ENCODE data around the gene S100A4. TPM values are rescaled to one million over a fixed set of nuclear protein-coding genes. Genes with fewer than 3 reads are reported as not detected.
"Not testable (repeated sequence)": the region's sequence is repeated elsewhere in the genome, so short reads cannot be mapped to it uniquely, and the experiment has no call there.

Gene S100A4
- total RNA-seq, 1 experiment from 2014 or later = 9.5 TPM

DNA sequence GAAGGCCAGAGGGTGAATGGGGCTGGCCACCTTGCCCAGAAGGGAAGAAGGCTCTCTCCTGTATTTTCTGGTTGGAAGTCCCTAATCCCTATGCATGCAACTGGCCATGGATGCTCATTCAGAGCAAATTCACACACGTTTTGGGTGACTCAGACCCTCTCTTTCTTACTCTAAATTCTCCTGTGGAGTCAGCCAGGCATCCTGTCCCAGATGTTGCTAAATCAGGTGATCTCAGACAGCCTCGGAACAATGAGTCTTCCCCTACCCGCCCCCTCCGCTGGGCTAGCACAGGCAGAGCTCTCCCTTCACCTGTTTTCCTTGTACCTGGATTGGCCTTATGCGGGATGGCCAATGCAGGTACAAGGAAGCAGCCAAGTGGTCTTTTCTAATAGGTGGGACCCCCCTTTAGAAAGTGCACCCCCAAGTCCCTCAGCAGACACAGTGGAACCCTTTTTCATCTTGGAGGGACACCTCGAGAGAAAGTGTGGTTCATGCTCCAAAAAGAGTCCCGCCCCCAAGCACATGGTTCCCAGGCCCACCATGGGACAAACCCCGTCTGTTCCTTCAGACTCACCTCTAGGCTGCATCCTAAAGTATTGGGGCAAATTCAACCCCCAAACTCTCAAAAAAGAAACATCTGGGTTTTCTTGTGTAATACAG lies 18.5 kb downstream of the S100A4 start:
- peaks cover 3% of the 10 kb centered on the region; the same call in 1 of the 2 replicates for H3K36me3 ChIP-seq
- no peak overlapping the region for H3K4me3 ChIP-seq
- H3K27me3 ChIP-seq (replicated peaks) = no peaks in the 10 kb centered on the region
- DNase-seq (ENCODE audit: low read depth in 1 of 2, low spot score in 2 of 2) = no peak
- no peaks in the 10 kb centered on the region for H3K9me3 ChIP-seq (replicated peaks)
- no peak overlapping the region for H3K27ac ChIP-seq
- H3K4me1 ChIP-seq (replicated peaks) = peaks cover 2% of the 10 kb centered on the region

DNA sequence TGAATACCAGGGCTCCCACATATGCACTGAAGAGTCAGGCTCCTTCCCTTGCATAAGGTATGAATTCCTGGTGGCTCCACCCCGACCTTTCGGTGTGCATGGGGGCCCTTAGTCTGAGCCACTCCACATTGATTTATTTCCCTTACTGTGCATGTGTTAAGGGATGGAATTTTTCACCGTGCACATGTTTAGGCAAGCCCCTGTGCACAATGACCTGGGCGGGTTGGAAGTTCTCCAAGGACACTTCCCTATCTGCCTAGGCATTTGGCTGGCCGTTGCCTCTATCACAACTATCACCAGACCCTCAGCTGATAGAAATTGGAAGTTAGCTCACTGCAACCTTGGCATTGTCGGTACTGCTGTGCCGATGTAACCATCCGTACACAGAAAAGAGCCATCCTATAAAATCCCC lies 19.5 kb downstream of the S100A4 start:
- Histone ChIP-seq H3K9me3 (replicated peaks) (no peaks in the 10 kb centered on the region), H3K27me3 (replicated peaks) (no peaks in the 10 kb centered on the region), H3K4me3 (no peak overlapping the region), H3K27ac (no peak overlapping the region), H3K36me3 (peaks cover 3% of the 10 kb centered on the region; the same call in 1 of the 2 replicates), H3K4me1 (replicated peaks) (no peaks in the 10 kb centered on the region)
- no peak for DNase-seq (ENCODE audit: low read depth in 1 of 2, low spot score in 2 of 2)

DNA sequence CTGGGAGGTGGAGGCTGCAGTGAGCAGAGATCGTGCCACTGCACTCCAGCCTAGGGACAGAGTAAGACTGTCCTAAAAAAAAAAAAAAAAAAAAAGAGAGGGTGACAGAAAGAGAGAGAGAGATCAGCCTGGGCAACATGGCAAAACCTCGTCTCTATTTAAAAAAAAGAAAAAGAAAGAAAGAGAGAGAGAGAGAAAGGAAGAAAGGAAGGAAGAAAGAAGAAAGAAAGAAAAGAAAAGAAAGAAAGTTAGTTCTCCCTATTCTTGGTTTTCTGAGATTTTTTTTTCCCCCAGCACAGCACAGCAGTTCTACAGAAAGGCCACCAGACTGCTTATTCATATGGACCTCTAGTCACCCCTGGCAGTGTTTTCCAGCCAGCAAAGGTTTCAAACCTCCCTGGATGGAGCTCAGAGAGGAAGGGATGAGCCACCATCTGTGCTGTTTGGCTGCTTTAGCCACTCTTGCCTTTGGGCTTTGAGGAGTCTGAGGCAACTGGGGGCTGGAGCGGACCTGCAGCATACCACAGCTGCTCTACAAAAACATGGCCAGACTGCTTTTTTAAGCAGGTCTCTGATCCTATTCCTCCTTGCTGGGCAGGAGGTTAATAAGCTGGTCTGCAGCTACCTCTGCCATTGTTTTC lies 20.4 kb downstream of the S100A4 start:
- Histone ChIP-seq H3K9me3 (replicated peaks) (no peaks in the 10 kb centered on the region), H3K36me3 (0 out of 2 replicates have a peak, but pooled peaks cover 3% of the 10 kb centered on the region), H3K4me1 (replicated peaks) (no peaks in the 10 kb centered on the region), H3K4me3 (no peak overlapping the region), H3K27ac (no peak overlapping the region), H3K27me3 (replicated peaks) (no peaks in the 10 kb centered on the region)
- no peak for DNase-seq (ENCODE audit: low read depth in 1 of 2, low spot score in 2 of 2)

DNA sequence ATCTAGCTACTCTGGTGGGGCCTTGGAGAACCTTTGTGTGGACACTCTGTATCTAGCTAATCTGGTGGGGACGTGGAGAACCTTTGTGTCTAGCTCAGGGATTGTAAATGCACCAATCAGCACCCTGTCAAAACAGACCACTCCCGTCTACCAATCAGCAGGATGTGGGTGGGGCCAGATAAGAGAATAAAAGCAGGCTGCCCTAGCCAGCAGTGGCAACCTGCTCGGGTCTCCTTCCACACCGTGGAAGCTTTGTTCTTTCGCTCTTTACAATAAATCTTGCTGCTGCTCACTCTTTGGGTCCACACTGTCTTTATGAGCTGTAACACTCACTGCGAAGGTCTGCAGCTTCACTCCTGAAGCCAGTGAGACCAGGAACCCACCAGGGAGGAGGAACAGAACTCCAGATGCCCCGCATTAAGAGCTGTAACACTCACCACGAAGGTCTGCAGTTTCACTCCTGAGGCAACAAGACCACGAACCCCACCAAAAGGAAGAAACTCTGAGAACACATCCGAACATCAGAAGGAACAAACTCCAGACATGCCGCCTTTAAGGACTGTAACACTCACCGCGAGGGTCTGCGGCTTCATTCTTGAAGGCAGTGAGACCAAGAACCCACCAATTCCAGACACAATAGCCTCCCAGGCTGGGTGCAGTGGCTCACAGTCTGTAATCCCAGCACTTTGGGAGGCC lies 23.1 kb downstream of the S100A4 start:
- H3K36me3 ChIP-seq; H3K4me1 ChIP-seq (replicated peaks); DNase-seq (ENCODE audit: low read depth in 1 of 2, low spot score in 2 of 2); H3K4me3 ChIP-seq; H3K27me3 ChIP-seq (replicated peaks); H3K27ac ChIP-seq; H3K9me3 ChIP-seq (replicated peaks): not testable (repeated sequence)

DNA sequence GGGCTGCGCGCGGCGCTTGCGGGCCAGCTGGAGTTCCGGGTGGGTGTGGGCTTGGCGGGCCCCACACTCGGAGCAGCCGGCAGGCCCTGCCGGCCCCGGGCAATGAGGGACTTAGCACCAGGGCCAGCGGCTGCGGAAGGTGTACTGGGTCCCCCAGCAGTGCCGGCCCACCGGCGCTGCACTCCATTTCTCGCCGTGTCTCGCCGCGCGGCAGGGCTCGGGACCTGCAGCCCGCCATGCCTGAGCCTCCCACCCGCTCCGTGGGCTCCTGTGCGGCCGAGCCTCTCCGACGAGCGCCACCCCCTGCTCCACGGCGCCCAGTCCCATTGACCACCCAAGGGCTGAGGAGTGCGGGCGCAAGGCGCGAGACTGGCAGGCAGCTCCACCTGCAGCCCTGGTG lies 23.8 kb downstream of the S100A4 start:
- not testable (repeated sequence) for H3K4me1 ChIP-seq (replicated peaks); H3K27ac ChIP-seq; H3K36me3 ChIP-seq; H3K9me3 ChIP-seq (replicated peaks); DNase-seq (ENCODE audit: low read depth in 1 of 2, low spot score in 2 of 2); H3K4me3 ChIP-seq; H3K27me3 ChIP-seq (replicated peaks)

DNA sequence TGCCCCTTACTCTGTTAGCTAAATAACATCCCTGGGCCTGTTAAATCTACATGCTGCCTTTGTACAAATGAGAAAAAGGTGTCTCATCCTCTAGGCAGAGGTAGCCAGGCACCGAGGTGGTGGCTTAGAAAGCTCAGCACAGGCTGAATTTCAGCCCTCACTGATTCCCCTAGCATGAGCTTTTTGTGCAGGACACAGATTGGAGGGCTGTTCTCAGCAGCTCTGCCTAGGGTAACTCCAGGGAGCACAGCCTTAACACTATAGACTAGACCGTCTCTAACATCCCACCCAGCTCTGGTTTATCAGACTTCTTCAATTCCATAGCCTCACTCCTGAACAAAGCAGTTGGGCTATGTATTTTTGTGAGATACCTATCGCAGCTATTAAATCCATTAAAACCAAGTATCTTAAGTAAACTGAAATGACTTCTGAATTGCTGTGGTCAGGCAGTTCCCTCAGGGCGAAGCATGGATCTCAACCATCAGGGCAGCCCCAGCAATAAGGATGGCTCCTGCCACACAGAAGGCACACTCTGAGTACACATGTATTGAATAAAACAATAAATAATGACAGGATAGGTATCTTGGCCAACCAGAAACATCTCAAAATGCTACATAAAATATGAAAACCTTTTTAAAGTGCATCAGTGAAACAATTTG lies 24.7 kb downstream of the S100A4 start:
- H3K27me3 ChIP-seq (replicated peaks) = no peaks in the 10 kb centered on the region
- H3K27ac ChIP-seq = no peak overlapping the region
- 0 out of 2 replicates have a peak, but pooled peaks cover 3% of the 10 kb centered on the region for H3K4me1 ChIP-seq (replicated peaks)
- no peaks in the 10 kb centered on the region for H3K36me3 ChIP-seq
- no peak for DNase-seq (ENCODE audit: low read depth in 1 of 2, low spot score in 2 of 2)
- no peaks in the 10 kb centered on the region for H3K9me3 ChIP-seq (replicated peaks)
- H3K4me3 ChIP-seq = no peak overlapping the region

DNA sequence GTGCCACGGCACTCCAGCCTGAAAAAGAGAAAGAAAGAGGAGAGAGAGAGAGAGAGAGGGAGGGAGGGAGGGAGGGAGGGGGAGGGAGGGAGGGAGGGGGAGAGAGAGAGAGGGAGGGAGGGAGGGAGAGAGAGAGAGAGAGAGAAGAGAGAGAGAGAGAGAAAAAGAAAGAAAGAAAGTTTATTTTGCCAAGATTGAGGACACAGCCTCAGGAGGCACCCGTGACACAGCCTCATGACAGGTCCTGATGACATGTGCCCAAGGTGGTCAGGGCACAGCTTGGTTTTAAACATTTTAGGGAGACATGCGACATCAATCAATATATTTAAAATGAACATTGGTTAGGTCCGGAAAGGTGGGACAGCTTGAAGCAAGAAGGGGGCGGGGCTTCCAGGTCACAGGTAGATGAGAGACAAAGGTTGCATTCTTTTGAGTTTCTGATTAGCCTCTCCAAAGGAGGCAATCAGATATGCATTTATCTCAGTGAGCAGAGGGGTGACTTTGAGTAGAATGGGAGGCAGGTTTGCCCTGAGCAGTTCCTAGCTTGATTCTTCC lies 25.4 kb downstream of the S100A4 start:
- not testable (repeated sequence) for H3K4me1 ChIP-seq (replicated peaks); DNase-seq (ENCODE audit: low read depth in 1 of 2, low spot score in 2 of 2); H3K27me3 ChIP-seq (replicated peaks); H3K36me3 ChIP-seq; H3K9me3 ChIP-seq (replicated peaks); H3K27ac ChIP-seq; H3K4me3 ChIP-seq

DNA sequence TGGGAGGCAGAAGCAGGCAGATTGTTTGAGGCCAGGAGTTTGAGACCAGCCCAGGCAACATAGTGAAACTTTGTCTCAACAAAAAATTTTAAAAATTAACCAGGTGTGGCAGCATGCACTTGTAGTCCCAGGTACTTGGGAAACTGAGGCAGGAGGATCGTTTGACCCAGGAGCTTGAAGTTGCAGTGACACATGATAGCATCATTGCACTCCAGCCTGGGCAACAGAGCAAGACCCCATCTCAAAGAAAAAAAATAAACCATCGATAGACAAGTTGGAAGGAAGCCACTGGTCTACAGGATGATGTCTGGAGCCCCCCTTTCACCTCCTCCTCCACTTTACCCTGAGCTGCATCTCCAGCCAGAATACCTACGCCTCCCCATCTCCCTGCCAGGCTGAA lies 26.4 kb downstream of the S100A4 start:
- H3K4me3 ChIP-seq = no peak overlapping the region
- H3K4me1 ChIP-seq (replicated peaks) = 0 out of 2 replicates have a peak, but pooled peaks cover 3% of the 10 kb centered on the region

DNA sequence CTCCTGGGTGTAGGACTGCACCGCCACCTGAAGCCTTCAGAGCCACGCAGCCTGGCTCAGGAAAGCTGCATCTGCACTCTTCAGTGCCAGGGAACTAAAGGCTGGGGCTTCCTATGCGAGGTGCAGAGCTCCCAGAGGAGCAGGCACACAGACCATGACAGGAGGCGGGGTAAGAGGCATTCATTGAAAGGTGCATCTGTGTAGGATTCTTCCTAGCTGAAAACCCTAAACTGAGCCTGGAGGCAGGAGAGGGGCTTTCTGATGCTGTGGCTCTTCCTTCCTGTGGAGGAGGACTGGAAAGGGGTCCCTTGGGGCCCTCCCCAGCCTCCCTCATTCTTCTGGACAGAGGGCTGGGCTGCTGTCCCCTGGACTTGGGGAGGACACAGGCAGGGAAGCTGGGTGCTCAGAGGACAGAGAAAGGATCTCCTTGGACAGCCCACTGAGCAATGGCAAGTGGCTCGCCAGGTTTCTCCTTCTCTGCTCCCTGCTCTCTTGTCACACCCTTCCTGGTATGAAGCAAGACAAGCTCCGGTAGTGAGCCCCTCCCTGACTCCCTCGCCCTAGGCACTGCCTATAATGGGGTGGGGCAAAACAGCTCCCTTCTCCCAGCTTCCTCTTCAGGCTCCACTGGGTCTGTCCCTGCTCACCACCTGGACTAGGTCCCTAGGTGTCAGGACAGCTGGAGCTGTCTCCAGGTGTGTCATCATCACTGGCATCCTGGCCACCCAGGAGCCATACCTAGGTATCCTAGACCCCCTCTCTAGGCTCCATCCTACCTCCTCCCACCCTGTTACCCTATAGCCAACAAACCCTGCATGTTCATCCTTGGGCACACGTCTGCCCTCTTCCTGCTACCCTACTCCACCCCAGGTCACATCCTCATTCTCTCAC lies 29.9 kb downstream of the S100A4 start:
- Histone ChIP-seq H3K4me3 (no peak overlapping the region), H3K4me1 (replicated peaks) (peaks cover 9% of the 10 kb centered on the region; the same call in 1 of the 2 replicates), H3K36me3 (no peaks in the 10 kb centered on the region), H3K9me3 (replicated peaks) (no peaks in the 10 kb centered on the region), H3K27ac (no peak overlapping the region), H3K27me3 (replicated peaks) (no peaks in the 10 kb centered on the region)
- DNase-seq (ENCODE audit: low read depth in 1 of 2, low spot score in 2 of 2) = no peak

More for the DNA sequence above, 26.4 kb downstream of the S100A4 start:
- Histone ChIP-seq H3K9me3 (replicated peaks) (no peaks in the 10 kb centered on the region), H3K27me3 (replicated peaks) (no peaks in the 10 kb centered on the region), H3K36me3 (no peaks in the 10 kb centered on the region), H3K27ac (no peak overlapping the region)
- DNase-seq (ENCODE audit: low read depth in 1 of 2, low spot score in 2 of 2) = no peak

DNA sequence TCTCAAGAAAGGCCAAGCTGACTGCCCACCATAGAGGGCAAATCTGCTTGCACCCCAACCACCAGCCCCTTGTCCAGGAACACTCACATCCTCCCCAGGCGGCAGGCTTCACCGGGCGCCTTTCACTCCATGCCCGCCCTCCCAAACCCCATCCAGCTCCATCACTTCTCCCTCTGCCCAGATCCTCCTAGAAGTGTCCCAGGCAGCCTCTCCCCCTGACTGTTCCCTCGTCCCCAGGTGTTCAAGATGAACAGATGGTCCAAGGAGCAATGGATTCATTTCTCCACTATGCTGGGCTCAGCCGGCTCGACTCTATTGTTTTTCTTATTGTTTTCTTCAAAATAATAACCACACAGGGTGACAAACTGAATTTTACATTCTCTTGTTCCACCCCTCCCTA lies 31.9 kb downstream of the S100A4 start:
- H3K27ac ChIP-seq = no peak overlapping the region
- peaks cover 11% of the 10 kb centered on the region; the same call in 1 of the 2 replicates for H3K4me1 ChIP-seq (replicated peaks)
- no peaks in the 10 kb centered on the region for H3K36me3 ChIP-seq
- no peaks in the 10 kb centered on the region for H3K27me3 ChIP-seq (replicated peaks)
- H3K9me3 ChIP-seq (replicated peaks) = no peaks in the 10 kb centered on the region
- H3K4me3 ChIP-seq = no peak overlapping the region
- DNase-seq (ENCODE audit: low read depth in 1 of 2, low spot score in 2 of 2) = no peak

DNA sequence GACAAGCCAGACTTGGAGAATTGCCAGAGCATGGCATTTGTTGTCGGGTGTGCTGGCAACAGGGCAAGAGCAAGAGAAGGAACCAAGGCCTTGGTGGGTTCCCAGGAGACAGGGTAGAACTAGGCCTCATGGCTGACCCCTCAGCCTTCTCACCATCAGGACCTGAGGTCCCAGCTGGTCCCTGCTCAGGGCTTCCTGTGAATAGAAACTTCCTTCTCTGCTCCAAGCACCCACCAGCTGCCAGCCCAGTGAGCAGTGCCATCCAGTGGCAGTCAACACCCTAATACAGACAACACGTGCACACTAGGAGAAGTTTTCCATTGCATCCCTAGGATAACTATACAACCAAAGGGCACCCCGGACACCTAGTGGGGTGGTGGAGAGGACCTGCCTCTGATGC lies 32.6 kb downstream of the S100A4 start:
- no peaks in the 10 kb centered on the region for H3K36me3 ChIP-seq
- H3K4me3 ChIP-seq = no peak overlapping the region
- H3K27ac ChIP-seq = no peak overlapping the region
- peaks cover 12% of the 10 kb centered on the region for H3K4me1 ChIP-seq (replicated peaks)
- no peaks in the 10 kb centered on the region for H3K9me3 ChIP-seq (replicated peaks)
- no peak for DNase-seq (ENCODE audit: low read depth in 1 of 2, low spot score in 2 of 2)
- no peaks in the 10 kb centered on the region for H3K27me3 ChIP-seq (replicated peaks)

DNA sequence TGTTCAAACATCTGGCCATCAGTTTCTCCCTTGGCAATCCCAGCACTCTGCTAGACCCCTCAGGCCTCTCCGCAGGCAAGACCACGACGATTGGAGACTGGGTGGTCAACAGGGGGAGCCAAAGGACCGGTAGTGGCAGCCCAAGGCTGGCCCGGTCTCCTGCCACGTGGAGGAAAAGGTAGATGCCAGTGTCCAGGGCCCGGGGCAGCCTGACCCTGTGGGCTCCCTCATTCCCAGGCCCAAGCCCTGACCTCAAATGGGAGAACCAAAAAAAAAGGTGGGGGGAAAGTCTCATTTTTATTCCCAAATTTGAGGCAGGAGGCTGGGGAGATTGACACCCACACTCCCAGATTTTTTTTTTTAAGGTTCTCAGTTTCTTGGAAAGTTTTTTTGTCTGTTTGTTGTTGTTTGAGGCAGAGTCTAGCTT lies 34.6 kb downstream of the S100A4 start:
- Histone ChIP-seq H3K27me3 (replicated peaks) (no peaks in the 10 kb centered on the region), H3K4me1 (replicated peaks) (peaks cover 30% of the 10 kb centered on the region), H3K9me3 (replicated peaks) (no peaks in the 10 kb centered on the region), H3K4me3 (no peak overlapping the region), H3K27ac (no peak overlapping the region), H3K36me3 (no peaks in the 10 kb centered on the region)
- DNase-seq (ENCODE audit: low read depth in 1 of 2, low spot score in 2 of 2) = peak; percentile 76 to 90

Data from SJSA1 (cell line).